Measurements from ENCODE around the gene HS3ST4. TPM values are rescaled to one million over a fixed set of nuclear protein-coding genes. Genes with fewer than 3 reads are reported as not detected.

HS3ST4 gene
- total RNA-seq, 1 experiment from 2014 or later, result not detected

- H3K4me2 ChIP-seq (ENCODE audit: low read length), result no peak overlapping the region
- ATAC-seq (no peak), DNase-seq (ENCODE audit: low read depth, low spot score) (no peak)
- no TSS peak for BruUV-seq (replicated peaks)
- no peak overlapping the region for H2AFZ ChIP-seq (ENCODE audit: low read depth, low read length, poor library complexity, severe bottlenecking)
- no peak overlapping the region for H3K4me3 ChIP-seq (replicated peaks in 1 of 2; ENCODE audit: low read depth in 1 of 2, low read length in 2 of 2)
- no peaks in the 10 kb centered on the region for H4K20me1 ChIP-seq (ENCODE audit: insufficient read depth)
- no peaks in the 10 kb centered on the region for H3K27me3 ChIP-seq (ENCODE audit: insufficient read depth, low read length)
- peaks cover 5 to 12% of the 10 kb centered on the region in 2 experiments; a peak in 2 of 4 replicates for H3K9me3 ChIP-seq (ENCODE audit: control insufficient read depth in 1 of 2, insufficient read depth in 1 of 2, low read depth in 1 of 2, low read length in 2 of 2)
- RAD21 ChIA-PET (ENCODE audit: low non-redundant PET in 1 of 2, low total read pairs in 2 of 2, uncharacterized antibody in 2 of 2, unreplicated experiment in 2 of 2), result no interaction called here
- no peak overlapping the region for H3K9ac ChIP-seq (ENCODE audit: low read length)
- intact Hi-C loops (cut with micrococcal nuclease), result no loop called here
- POLR2A ChIA-PET, result no interaction called here
- TF ChIP-seq ELF1 (IDR thresholded peaks at IDR 0.05; ENCODE audit: borderline replicate concordance, low read depth), result no peak
- TF ChIP-seq EZH2phosphoT487 (IDR thresholded peaks at IDR 0.05; ENCODE audit: borderline replicate concordance), result no peak
- TF ChIP-seq REST (IDR thresholded peaks at IDR 0.05; ENCODE audit: low read depth), result no peak
- TF ChIP-seq CEBPB (IDR thresholded peaks at IDR 0.05; ENCODE audit: low read depth), result no peak
- TF ChIP-seq ZNF274 (IDR thresholded peaks at IDR 0.05; ENCODE audit: low read depth, low read length), result no peak
- TF ChIP-seq ZBTB33 (IDR thresholded peaks at IDR 0.05; ENCODE audit: extremely low read depth, insufficient replicate concordance, low read length), result no peak
- TF ChIP-seq FOSL1 (IDR thresholded peaks at IDR 0.05; ENCODE audit: low read depth), result no peak
- TF ChIP-seq ATF3 (IDR thresholded peaks at IDR 0.05), result no peak
- no peak for TF ChIP-seq JUND (IDR thresholded peaks at IDR 0.05)
- no peak for TF ChIP-seq POLR2A (IDR thresholded peaks at IDR 0.05; ENCODE audit: borderline replicate concordance, extremely low read depth, insufficient read depth, insufficient read length)
- TF ChIP-seq POLR2AphosphoS5 (IDR thresholded peaks at IDR 0.05; ENCODE audit: low read depth, low read length), result no peak
- TF ChIP-seq MAX (IDR thresholded peaks at IDR 0.05), result no peak
- no peak for TF ChIP-seq CBX3 (IDR thresholded peaks at IDR 0.05; ENCODE audit: low read depth)
- no peak for TF ChIP-seq EGR1 (IDR thresholded peaks at IDR 0.05; ENCODE audit: low read depth)
- TF ChIP-seq YY1 (IDR thresholded peaks at IDR 0.05; ENCODE audit: extremely low read depth, insufficient replicate concordance, low read depth, low read length), result no peak
- H3K4me1 ChIP-seq (ENCODE audit: control insufficient read depth in 1 of 2, insufficient read depth in 2 of 2, low read length in 2 of 2), result no peaks in the 10 kb centered on the region
- no peak overlapping the region for H3K27ac ChIP-seq (ENCODE audit: low read depth, low read length)
- no peaks in the 10 kb centered on the region for H3K79me2 ChIP-seq (ENCODE audit: insufficient read depth, low read length)
- no peaks in the 10 kb centered on the region for H3K36me3 ChIP-seq (ENCODE audit: control insufficient read depth in 1 of 2, insufficient read depth in 2 of 2, low read length in 2 of 2)
- H3K9me2 ChIP-seq (ENCODE audit: insufficient read depth), result no peaks in the 10 kb centered on the region
- CTCF ChIA-PET, result interaction anchor here (0.6 kb wide), 1 partner anchor 1135 kb away, joined by 3 read pairs; no protein-coding TSS in a partner anchor
These were observed 494.4 kb downstream of the HS3ST4 start for GRCh38 chr16:26186091-26186615.

All from HCT116 (cell line).